Right lobe of liver (tissue), 6 donors: ENCODE results near the gene TRIML1. TPM values are rescaled to one million over a fixed set of nuclear protein-coding genes. Genes with fewer than 3 reads are reported as not detected.

Experiments
- ATAC-seq, 4 donors: fragments of 200-7000 bp; cut with Tn5 transposase; one replicate each; pipeline ENCODE4 v1.9.1; 2020; ENCODE audit warnings: mild to moderate bottlenecking in 4 of 4, moderate library complexity in 4 of 4
- DNase-seq, 3 donors: peaks; one replicate each; pipeline ENCODE4 v3.0.0-alpha.2; 2020
- H3K27ac ChIP-seq, 3 donors: fragments of 200-600 bp; one replicate each; pipeline ENCODE4 v1.8.0; 2022
- H3K27me3 ChIP-seq, 2 donors: fragments of 200-600 bp; one replicate each; pipeline ENCODE4 v1.8.0; 2022
- H3K36me3 ChIP-seq, 4 donors: fragments of 200-600 bp; sonication (generic) in 1 of 4; one replicate each; pipeline versions ENCODE4 v1.5.1 to v1.8.0; 2017 to 2022; ENCODE audit warnings: control low read depth in 1 of 4
- H3K4me1 ChIP-seq, 4 donors: fragments of 200-600 bp; sonication (generic) in 1 of 4; one replicate each; pipeline versions ENCODE4 v1.5.1 to v1.8.0; 2017 to 2022; ENCODE audit warnings: control low read depth in 1 of 4
- H3K4me3 ChIP-seq, 3 donors: fragments of 200-600 bp; one replicate each; pipeline ENCODE4 v1.8.0; 2022
- H3K9me3 ChIP-seq, 4 donors: fragments of 200-600 bp; sonication (generic) in 1 of 4; one replicate each; pipeline versions ENCODE4 v1.5.1 to v1.8.0; 2017 to 2022; ENCODE audit warnings: control low read depth in 1 of 4
- CTCF ChIP-seq, 4 donors: fragments of 200-600 bp in 3 of 4; fragments of 450-650 bp in 1 of 4; IDR thresholded peaks; one replicate each; pipeline versions ENCODE4 v1.5.1 to v1.8.0; 2016 to 2022; ENCODE audit warnings: antibody characterized with exemption in 4 of 4, mild to moderate bottlenecking in 2 of 4
- POLR2A ChIP-seq: fragments of 450-650 bp; IDR thresholded peaks from one replicate; pipeline ENCODE4 v1.6.1; 2017; ENCODE audit warnings: antibody characterized with exemption, mild to moderate bottlenecking
- WGBS: methylation state at CpG from one replicate; pipeline ENCODE4 v1.1.6; 2018; ENCODE audit warnings: low coverage, low lambda C conversion rate; ENCODE audit not compliant: insufficient coverage; ENCODE audit errors: missing lambda C conversion rate; 5-methylcytosine and 5-hydroxymethylcytosine counted together
- intact Hi-C, 2 donors: fragments of 100-400 bp; cut with DNase I; formaldehyde crosslinking; loops; one replicate each; pipeline versions ENCODE4 v1.11.2 to v1.14.1; 2022
- total RNA-seq, 6 experiments: library from RNA; depleted of rRNA in 2 of 6; stranded (reverse); fragments of >200 nt in 2 of 6; fragmentation: NEBNext Ultra II Directional in 3 of 6; extraction: Animal tissue kit (Norgen Biotek cat#: 25700) in 3 of 6; gene quantifications; one replicate each; pipeline versions ENCODE4 v1.1.0 to v1.2.4, GENCODE V29; 2016 to 2023
- donor health status: DM: no; HTN: yes; CAD: no.
- donor health status: DM: no; HTN: no; CAD: no.
- donor health status: DM: no; HTN: no; CAD: no.
- donor health status: DM: no; HTN: yes; CAD: no.
- donor health status: DM: no; HTN: yes; CAD: no.

The TRIML1 gene
- total RNA-seq, 6 experiments from 2014 or later, result not detected

- TF ChIP-seq POLR2A (no peak), CTCF (IDR thresholded peaks at IDR 0.05) (no peak)
- Histone ChIP-seq H3K27me3 (no peaks in the 10 kb centered on the region), H3K27ac (no peak overlapping the region), H3K4me1 (no peaks in the 10 kb centered on the region), H3K36me3 (no peaks in the 10 kb centered on the region), H3K9me3 (no peaks in the 10 kb centered on the region), H3K4me3 (no peak overlapping the region)
- DNase-seq (no peak), ATAC-seq (no peak)
- intact Hi-C loops, result no loop called here
- 80% methylated on average over 5 of the region's 5 CpGs for WGBS
Measured at GRCh38 chr4:188177997-188178675, 38.9 kb downstream of the TRIML1 start.

- no peaks in the 10 kb centered on the region for H3K9me3 ChIP-seq
- no peak overlapping the region for H3K27ac ChIP-seq
- peak in 1 of 4 donors; percentile 14 for ATAC-seq
- TF ChIP-seq POLR2A, result no peak
- TF ChIP-seq CTCF (IDR thresholded peaks at IDR 0.05), result no peak
- no peak for DNase-seq
- whole genome bisulfite sequencing, result 72% methylated on average over 3 of the region's 28 CpGs
- no peak overlapping the region for H3K4me3 ChIP-seq
- H3K36me3 ChIP-seq, result no peaks in the 10 kb centered on the region
- H3K4me1 ChIP-seq, result no peaks in the 10 kb centered on the region
- H3K27me3 ChIP-seq, result no peaks in the 10 kb centered on the region
- intact Hi-C loops, result no loop called here
Measured at GRCh38 chr4:188178806-188179205, 39.6 kb downstream of the TRIML1 start.

GRCh38 chr4:188187106-188187505 is 47.9 kb downstream of the TRIML1 start:
- Histone ChIP-seq H3K27me3 (no peaks in the 10 kb centered on the region), H3K27ac (no peak overlapping the region), H3K4me1 (no peaks in the 10 kb centered on the region), H3K36me3 (no peaks in the 10 kb centered on the region), H3K9me3 (no peaks in the 10 kb centered on the region), H3K4me3 (no peak overlapping the region)
- ATAC-seq (no peak), DNase-seq (no peak)
- TF ChIP-seq POLR2A (no peak), CTCF (IDR thresholded peaks at IDR 0.05) (no peak)
- intact Hi-C loops, result no loop called here
- 55% methylated on average over 2 of the region's 2 CpGs for WGBS

GRCh38 chr4:188190461-188190860 is 51.2 kb downstream of the TRIML1 start:
- no peak for ATAC-seq

More at GRCh38 chr4:188190461-188190860, 51.2 kb downstream of the TRIML1 start:
- H3K27ac ChIP-seq, result no peak overlapping the region
- no peaks in the 10 kb centered on the region for H3K27me3 ChIP-seq
- H3K4me3 ChIP-seq, result no peak overlapping the region
- H3K36me3 ChIP-seq, result no peaks in the 10 kb centered on the region
- H3K9me3 ChIP-seq, result no peaks in the 10 kb centered on the region
- 32% methylated on average over 3 of the region's 3 CpGs for WGBS
- DNase-seq, result no peak
- no peak for TF ChIP-seq POLR2A
- TF ChIP-seq CTCF (IDR thresholded peaks at IDR 0.05), result no peak
- H3K4me1 ChIP-seq, result no peaks in the 10 kb centered on the region
- intact Hi-C loops, result no loop called here
